ENCODE data around the gene RUSF1. TPM values are rescaled to one million over a fixed set of nuclear protein-coding genes. Genes with fewer than 3 reads are reported as not detected.

Gene RUSF1
- total and polyA plus RNA-seq, 2 donors from 2014 or later, result 51.8 to 69.2 TPM

- peak overlapping the region; percentile 14 to 62 (median 47) for H3K4me3 ChIP-seq (ENCODE audit: low read length in 3 of 3)
- H3K9ac ChIP-seq (ENCODE audit: low read length in 3 of 3), result peak overlapping the region in 1 of 3 donors; percentile 59
- H3K36me3 ChIP-seq (ENCODE audit: control insufficient read depth in 2 of 3, insufficient read depth in 3 of 3, low read length in 3 of 3), result peaks cover 0 to 8% (median 0%) of the 10 kb centered on the region in 3 donors
- TF ChIP-seq CTCF (IDR thresholded peaks at IDR 0.05; ENCODE audit: borderline replicate concordance, extremely low read depth, insufficient read depth), result no peak
- H3K9me3 ChIP-seq (ENCODE audit: control insufficient read depth in 2 of 3, insufficient read depth in 1 of 3, low read length in 3 of 3), result no peaks in the 10 kb centered on the region
- peaks cover 0 to 9% (median 0%) of the 10 kb centered on the region in 3 donors for H3K4me1 ChIP-seq (ENCODE audit: control insufficient read depth in 2 of 3, insufficient read depth in 2 of 3, low read depth in 1 of 3, low read length in 3 of 3)
- H3K27me3 ChIP-seq (ENCODE audit: control insufficient read depth, insufficient read depth, low read length), result no peaks in the 10 kb centered on the region
- intact Hi-C loops (cut with DNase I), result no loop called here
- DNase-seq (peak in 1 of 5 donors; percentile 54), FAIRE-seq (no peak)
- peak overlapping the region; percentile 76 to 86 for H3K27ac ChIP-seq (ENCODE audit: low read depth in 2 of 2, low read length in 2 of 2)
These were observed 36.8 kb downstream of the RUSF1 start for GRCh38 chr16:31471241-31471874.

GRCh38 chr16:31470615-31471014, 37.6 kb downstream of the RUSF1 start:
- no peak overlapping the region for H3K4me3 ChIP-seq (ENCODE audit: low read length in 3 of 3)
- H3K4me1 ChIP-seq (ENCODE audit: control insufficient read depth in 2 of 3, insufficient read depth in 2 of 3, low read depth in 1 of 3, low read length in 3 of 3), result peaks cover 0 to 7% (median 0%) of the 10 kb centered on the region in 3 donors
- H3K27me3 ChIP-seq (ENCODE audit: control insufficient read depth, insufficient read depth, low read length), result no peaks in the 10 kb centered on the region
- no peaks in the 10 kb centered on the region for H3K9me3 ChIP-seq (ENCODE audit: control insufficient read depth in 2 of 3, insufficient read depth in 1 of 3, low read length in 3 of 3)
- TF ChIP-seq CTCF (IDR thresholded peaks at IDR 0.05; ENCODE audit: borderline replicate concordance, extremely low read depth, insufficient read depth), result no peak
- DNase-seq (no peak), FAIRE-seq (no peak)
- peaks cover 0 to 5% (median 0%) of the 10 kb centered on the region in 3 donors for H3K36me3 ChIP-seq (ENCODE audit: control insufficient read depth in 2 of 3, insufficient read depth in 3 of 3, low read length in 3 of 3)
- H3K9ac ChIP-seq (ENCODE audit: low read length in 3 of 3), result no peak overlapping the region
- no peak overlapping the region for H3K27ac ChIP-seq (ENCODE audit: low read depth in 2 of 2, low read length in 2 of 2)
- intact Hi-C loops (cut with DNase I), result no loop called here

- H3K36me3 ChIP-seq (ENCODE audit: control insufficient read depth in 2 of 3, insufficient read depth in 3 of 3, low read length in 3 of 3), result peaks cover 0 to 10% (median 0%) of the 10 kb centered on the region in 3 donors
- H3K27me3 ChIP-seq (ENCODE audit: control insufficient read depth, insufficient read depth, low read length), result no peaks in the 10 kb centered on the region
- no peak for TF ChIP-seq CTCF (IDR thresholded peaks at IDR 0.05; ENCODE audit: borderline replicate concordance, extremely low read depth, insufficient read depth)
- H3K4me3 ChIP-seq (ENCODE audit: low read length in 3 of 3), result no peak overlapping the region
- H3K9ac ChIP-seq (ENCODE audit: low read length in 3 of 3), result no peak overlapping the region
- intact Hi-C loops (cut with DNase I), result no loop called here
- peaks cover 0 to 7% (median 0%) of the 10 kb centered on the region in 3 donors for H3K4me1 ChIP-seq (ENCODE audit: control insufficient read depth in 2 of 3, insufficient read depth in 2 of 3, low read depth in 1 of 3, low read length in 3 of 3)
- FAIRE-seq (no peak), DNase-seq (peak in 1 of 5 donors; percentile 2)
- no peak overlapping the region for H3K27ac ChIP-seq (ENCODE audit: low read depth in 2 of 2, low read length in 2 of 2)
- H3K9me3 ChIP-seq (ENCODE audit: control insufficient read depth in 2 of 3, insufficient read depth in 1 of 3, low read length in 3 of 3), result no peaks in the 10 kb centered on the region
These were observed 40.3 kb downstream of the RUSF1 start for GRCh38 chr16:31467858-31468257.
